GM18858 (cell line): ENCODE data around the gene KRTAP10-4.
"Not testable (repeated sequence)": the region's sequence is repeated elsewhere in the genome, so short reads cannot be mapped to it uniquely, and the experiment has no call there.

Experiments used
- ATAC-seq: cut with Tn5 transposase; IDR thresholded peaks from one replicate; pipeline ENCODE4 v1.9.1; 2021; ENCODE audit not compliant: unreplicated experiment

KRTAP10-4 gene

DNA sequence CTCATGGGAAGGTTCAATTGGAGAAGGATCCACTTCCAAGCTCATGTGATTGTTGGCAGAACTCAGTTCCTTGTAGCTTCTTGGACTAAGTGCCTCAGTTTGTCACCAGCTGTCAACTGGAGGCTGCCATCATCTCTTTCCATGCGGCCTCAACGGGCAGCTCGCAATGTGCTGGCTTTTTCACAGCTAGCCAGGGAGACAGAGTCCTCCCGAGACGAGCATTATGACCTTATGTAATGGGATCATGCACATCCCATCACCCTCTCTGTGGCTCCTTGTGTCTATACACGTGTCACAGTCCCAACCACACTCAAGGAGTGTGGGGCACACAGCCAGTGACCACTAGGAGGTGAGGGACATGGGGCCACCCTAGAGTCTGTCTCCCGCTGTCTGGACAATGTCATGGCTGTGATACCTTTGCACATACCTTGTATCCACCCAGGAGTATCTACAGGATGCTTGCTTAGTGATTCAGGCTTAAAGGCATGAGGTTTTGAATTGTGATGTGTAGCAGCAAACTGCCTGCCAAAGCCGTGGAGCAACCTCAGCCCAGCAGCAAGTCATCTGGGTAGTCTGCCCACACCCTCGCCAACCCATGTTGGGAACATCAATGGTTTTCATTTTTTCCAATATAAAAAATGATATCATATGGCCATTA lies 22.7 kb downstream of the KRTAP10-4 start:
- no peak for ATAC-seq

- ATAC-seq: no peak
Observed at GRCh38 chr21:44598061-44598460, 24.5 kb downstream of the KRTAP10-4 start.

DNA sequence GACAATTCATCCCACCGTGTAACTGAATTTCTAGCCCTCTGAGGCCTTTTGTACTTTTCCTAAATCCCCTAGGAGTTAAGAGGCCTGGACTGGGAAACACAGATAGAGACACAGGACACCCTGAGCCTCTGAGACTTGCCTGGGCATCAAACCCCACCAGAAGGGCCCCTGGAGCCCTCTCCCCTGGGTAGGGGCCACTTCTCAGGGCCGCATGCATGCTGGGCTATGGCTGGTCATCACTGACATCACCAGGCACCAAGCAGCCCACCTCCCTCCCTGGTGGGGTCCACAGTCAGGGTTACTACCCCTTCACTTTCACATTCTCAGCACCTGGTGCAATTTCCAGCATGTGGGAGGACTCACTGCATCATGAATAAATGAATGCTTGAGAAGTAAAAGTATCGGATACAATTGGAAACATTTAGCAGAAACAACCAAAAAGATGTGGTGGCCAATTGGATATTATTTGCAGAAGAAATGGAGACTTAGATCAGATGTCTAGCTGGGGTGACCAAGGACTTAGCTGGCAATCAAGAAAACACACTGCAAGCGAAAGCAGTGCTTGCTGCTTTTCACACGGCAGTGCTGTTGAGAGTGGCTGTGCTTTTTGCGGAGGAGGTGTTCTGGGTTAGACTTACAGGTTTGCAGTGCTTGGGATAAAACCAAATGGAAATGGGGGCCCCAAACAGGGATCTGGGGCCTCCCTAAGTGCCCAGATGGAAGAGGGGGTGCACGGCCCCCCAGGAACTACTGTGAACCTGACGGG lies 25.9 kb downstream of the KRTAP10-4 start:
- ATAC-seq: no peak

DNA sequence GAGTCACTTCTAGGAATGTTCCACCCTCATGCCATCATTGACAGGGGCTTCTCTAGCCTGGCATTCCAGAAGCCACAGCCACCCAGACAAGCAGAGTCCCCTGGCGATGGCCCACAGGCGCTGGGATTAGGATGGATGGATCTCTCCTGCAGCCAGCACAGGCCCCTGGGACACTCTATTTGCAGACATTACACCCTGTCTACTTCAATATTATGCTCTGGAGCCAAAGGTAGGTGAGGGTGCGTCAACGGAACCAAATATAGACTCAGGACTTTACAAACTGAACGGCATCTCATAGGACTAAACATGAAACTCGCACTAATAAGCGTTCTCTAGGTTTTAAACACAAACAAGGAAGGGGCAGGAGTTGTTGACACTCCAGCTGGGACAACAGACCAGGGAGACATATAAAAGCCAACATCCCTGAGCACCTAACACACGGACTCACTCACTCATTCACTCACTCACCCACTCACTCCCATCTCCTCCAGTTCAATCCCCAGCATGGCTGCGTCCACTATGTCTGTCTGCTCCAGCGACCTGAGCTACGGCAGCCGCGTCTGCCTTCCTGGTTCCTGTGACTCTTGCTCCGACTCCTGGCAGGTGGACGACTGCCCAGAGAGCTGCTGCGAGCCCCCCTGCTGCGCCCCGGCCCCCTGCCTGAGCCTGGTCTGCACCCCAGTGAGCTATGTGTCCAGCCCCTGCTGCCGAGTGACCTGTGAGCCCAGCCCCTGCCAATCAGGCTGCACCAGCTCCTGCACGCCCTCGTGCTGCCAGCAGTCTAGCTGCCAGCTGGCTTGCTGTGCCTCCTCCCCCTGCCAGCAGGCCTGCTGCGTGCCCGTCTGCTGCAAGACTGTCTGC lies 26.8 kb downstream of the KRTAP10-4 start, which contains the start of gene KRTAP10-7:
TSS of gene KRTAP10-7 (plus strand) at position 480 of the 861 bp plus-strand sequence. CDS start at position 505, 25 bp downstream.
- ATAC-seq: not testable (repeated sequence)

GRCh38 chr21:44601091-44601490 lies 27.6 kb downstream of the KRTAP10-4 start:
- not testable (repeated sequence) for ATAC-seq

DNA sequence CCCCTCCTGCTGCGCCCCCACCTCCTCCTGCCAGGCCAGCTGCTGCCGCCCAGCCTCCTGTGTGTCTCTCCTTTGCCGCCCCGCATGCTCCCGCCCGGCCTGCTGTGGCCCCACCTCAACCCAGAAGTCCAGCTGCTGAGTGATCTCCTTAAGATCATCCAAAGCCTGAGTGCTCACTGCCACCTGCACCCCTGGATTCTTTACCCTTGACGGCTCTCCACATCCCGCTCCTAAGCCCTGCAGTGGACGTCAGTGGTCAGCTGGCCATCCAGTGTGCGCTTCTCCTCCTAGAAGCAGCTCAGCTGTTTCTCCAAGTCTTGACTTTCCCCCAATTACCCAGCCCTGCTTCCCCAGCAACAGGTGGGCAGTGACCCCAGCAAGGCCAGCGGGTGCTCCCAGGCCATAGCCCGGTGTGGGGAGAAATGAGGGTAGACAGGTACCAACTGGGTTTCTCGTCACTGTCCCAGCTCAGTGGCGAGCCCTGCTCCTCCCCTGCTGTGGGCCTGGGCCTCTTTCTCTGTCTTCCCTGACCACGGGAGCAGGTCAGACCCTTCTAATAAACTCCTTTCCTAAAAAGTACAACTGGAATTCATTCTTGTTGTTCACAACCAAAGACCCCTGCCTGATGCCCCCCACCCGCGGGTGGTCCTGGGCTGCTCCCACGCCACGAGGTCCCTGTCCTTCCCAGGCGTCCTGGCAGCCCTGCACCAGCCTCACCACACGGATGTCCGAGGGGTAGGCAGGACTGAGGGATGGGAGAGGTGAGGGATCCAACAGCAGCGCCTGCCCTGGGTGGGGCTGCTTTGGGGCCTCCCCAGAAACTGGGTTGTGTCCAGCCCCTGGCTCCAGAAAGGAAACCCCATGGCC lies 28.3 kb downstream of the KRTAP10-4 start:
- ATAC-seq: no peak

DNA sequence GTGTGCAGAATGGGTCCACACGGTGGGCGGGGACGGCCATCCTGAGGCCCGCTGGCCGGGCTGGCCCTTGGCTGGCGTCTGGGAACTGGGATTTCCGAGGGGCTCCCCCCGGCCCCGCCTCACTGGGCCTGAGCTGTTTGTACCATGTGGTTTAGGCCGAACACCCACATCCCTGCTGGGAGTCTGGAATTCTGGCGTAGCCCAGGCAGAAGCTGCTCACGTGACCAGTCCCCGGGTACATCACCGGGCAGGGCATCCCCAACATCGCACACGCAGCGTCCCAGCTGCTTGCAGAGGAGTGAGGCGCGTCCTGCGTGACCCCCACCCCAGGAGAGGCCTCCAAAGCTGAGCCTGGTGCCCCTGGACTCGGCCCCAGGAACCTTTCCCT lies 28.9 kb downstream of the KRTAP10-4 start:
- ATAC-seq: no peak

DNA sequence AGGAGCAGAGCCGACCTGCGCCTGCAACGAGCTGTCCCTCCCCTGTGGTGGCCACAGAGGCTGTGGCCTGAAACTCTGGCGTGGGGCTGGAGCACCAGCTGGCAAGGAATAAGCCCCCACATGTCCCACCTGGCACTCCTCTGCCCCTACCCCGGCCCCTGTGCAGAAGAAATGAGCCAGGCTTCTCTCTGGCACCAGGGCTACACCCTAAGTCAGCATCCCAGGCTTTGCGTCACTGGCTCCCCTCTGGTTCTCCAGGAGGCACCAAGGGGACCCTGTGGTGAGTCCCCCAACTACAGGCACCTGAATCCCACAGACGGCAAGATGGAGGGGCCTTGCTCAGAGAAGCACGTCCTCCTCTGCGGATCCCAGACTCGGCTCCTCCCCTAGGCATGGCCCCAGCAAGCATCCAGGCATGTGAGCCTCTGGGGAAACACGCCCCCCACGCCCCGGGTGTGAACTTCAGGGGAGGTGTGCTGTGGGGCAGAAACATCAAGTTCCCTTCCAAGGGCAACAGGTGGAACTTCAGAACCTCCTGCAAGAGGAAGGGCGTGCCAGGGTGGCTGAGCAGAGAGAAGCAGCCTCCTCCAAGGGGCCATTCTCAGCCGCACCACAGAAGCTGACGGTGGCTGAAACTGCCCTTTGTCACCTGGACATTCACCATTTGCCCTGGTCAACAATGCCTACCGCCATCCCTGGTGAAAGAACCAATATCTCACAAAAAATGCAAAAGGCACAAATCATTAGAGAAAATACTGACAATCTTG lies 29.8 kb downstream of the KRTAP10-4 start:
- no peak for ATAC-seq

GRCh38 chr21:44603911-44604310 lies 30.4 kb downstream of the KRTAP10-4 start:
- ATAC-seq: no peak

- no peak for ATAC-seq
Observed at GRCh38 chr21:44606495-44606894, 33.0 kb downstream of the KRTAP10-4 start.

DNA sequence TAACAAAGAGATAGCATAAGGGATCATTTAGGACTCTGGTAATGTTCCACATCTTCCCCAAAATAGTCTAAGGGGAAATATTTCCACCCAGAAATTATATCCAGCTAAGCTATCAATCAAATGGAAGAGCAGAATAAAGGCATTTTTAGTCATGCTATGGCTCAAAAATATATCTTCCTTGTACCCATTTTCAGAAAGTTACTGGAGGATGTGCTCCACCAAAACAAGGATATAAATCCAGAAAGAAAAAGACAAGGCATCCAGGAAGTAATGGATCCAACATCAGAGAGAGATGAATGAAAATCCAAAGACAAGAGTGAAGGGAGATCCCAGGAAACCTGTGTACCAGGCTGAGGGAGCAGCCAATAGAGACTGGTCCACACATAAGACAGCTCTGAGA lies 35.7 kb downstream of the KRTAP10-4 start:
- no peak for ATAC-seq

DNA sequence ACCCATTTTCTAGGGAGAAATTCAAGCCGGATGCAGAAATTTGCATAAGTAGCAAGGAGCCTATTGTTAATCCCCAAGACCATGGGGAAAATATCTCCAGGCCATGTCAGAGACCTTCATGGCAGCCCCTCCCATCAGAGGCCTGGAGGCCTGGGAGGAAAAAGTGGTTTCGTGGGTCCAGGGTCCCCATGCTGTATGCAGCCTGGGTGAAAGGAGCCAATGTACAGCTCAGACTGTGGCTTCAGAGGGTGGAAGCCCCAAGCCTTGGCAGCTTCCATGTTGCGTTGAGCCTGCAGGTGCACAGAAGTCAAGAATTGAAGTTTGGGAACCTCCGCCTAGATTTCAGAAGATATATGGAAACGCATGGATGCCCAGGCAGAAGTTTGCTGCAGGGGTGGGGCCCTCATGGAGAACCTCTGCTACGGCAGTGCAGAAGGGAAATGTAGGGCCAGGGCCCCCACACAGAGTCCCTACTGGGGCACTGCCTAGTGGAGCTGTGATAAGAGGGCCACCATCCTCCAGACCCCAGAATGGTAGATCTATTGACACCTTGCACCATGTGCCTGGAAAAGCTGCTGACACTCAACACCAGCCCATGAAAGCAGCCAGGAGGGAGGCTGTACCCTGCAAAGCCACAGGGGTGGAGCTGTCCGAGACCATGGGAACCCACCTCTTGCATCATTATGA lies 36.8 kb downstream of the KRTAP10-4 start:
- not testable (repeated sequence) for ATAC-seq

DNA sequence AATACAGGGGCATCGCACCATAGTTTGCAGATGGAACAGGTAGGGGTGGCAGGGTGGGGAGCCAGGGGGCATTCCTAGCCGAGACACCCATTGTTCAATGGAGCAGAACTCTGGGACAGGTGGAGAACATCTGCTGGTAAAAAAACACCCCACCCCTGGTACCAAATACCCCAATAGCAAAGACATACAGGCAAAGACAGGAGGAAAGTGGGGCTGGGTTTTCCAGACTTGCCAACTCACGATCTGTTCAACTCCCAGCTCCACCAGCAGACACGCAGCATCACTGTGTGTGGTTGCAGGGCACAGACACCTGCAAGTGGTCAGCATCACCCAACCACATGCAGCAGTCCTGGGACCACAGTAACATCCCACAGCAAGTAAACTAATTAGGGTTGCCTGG lies 38.0 kb downstream of the KRTAP10-4 start:
- no peak for ATAC-seq

- no peak for ATAC-seq
Observed at GRCh38 chr21:44612029-44612486, 38.5 kb downstream of the KRTAP10-4 start, which contains the start of gene KRTAP10-8. Gene KRTAP10-8, plus strand, starts transcription at chr21:44612079. Its CDS starts 22 bp downstream, at chr21:44612101.

DNA sequence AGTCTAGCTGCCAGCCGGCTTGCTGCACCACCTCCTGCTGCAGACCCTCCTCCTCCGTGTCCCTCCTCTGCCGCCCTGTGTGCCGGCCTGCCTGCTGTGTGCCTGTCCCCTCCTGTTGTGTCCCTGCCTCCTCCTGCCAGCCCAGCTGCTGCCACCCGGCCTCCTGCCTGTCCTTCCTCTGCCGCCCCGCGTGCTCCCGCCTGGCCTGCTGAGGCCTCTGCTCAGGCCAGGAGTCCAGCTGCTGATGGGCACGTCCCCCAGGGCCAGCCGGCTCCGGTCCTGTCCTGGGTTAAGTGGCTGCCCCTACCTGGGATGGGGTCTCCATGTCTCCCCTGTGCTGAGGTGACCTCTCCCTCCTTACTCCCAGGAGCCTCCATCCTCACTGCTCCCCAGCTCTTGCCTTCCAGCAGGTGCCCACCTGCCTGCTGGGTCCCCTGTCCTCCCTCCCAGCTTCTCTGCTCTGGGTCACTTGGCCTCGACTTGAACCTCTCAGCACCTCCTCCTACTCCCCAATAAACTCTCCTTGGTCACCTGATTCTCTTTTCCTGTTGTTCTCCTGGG lies 39.2 kb downstream of the KRTAP10-4 start:
- ATAC-seq: no peak

- no peak for ATAC-seq
Observed at GRCh38 chr21:44613386-44614155, 40.0 kb downstream of the KRTAP10-4 start.

- no peak for ATAC-seq
Observed at GRCh38 chr21:44614161-44614631, 40.7 kb downstream of the KRTAP10-4 start.

GRCh38 chr21:44614961-44615391 lies 41.4 kb downstream of the KRTAP10-4 start:
- no peak for ATAC-seq
